Nephron progenitor cell (in vitro differentiated cells): Measurements from ENCODE around the gene TOLLIP.

Source experiments
- DNase-seq: peaks from one replicate; pipeline ENCODE4 v3.0.0; 2021
- H3K27ac Mint-ChIP-seq: 2 replicates; pipeline ENCODE4 v1.8.0; 2021; ENCODE audit warnings: mild to moderate bottlenecking, moderate library complexity, mixed read lengths
- H3K27me3 Mint-ChIP-seq: 2 replicates; pipeline ENCODE4 v1.8.0; 2021; ENCODE audit warnings: mild to moderate bottlenecking, low read depth, mixed read lengths; ENCODE audit not compliant: poor library complexity
- H3K36me3 Mint-ChIP-seq: 2 replicates; pipeline ENCODE4 v1.8.0; 2021; ENCODE audit warnings: low read depth, mixed read lengths
- H3K4me1 Mint-ChIP-seq: 2 replicates; pipeline ENCODE4 v1.8.0; 2021; ENCODE audit warnings: mixed read lengths
- H3K4me3 Mint-ChIP-seq: 2 replicates; pipeline ENCODE4 v1.8.0; 2021; ENCODE audit warnings: mild to moderate bottlenecking, moderate library complexity, mixed read lengths
- H3K9me3 Mint-ChIP-seq: 2 replicates; pipeline ENCODE4 v1.8.0; 2021; ENCODE audit warnings: mild to moderate bottlenecking, moderate library complexity, mixed read lengths
- CTCF ChIP-seq: fragments of 200-600 bp; sonication (generic); IDR thresholded peaks from 2 replicates; pipeline ENCODE4 v1.5.0; 2021; ENCODE audit warnings: antibody characterized with exemption

The TOLLIP gene

GRCh38 chr11:1335264-1335810 is 25.9 kb upstream of the TOLLIP start:
- DNase-seq: no peak
- peaks cover 4% of the 10 kb centered on the region for H3K36me3 Mint-ChIP-seq
- peak overlapping the region; percentile 71 for H3K4me3 Mint-ChIP-seq
- peaks cover 14% of the 10 kb centered on the region for H3K4me1 Mint-ChIP-seq
- TF ChIP-seq CTCF: no peak
- H3K27ac Mint-ChIP-seq: no peak overlapping the region
- H3K27me3 Mint-ChIP-seq: peaks cover 57% of the 10 kb centered on the region
- H3K9me3 Mint-ChIP-seq: peaks cover 42% of the 10 kb centered on the region

GRCh38 chr11:1333860-1334259 is 24.4 kb upstream of the TOLLIP start:
- Mint-ChIP-seq H3K36me3 (peaks cover 4% of the 10 kb centered on the region), H3K4me3 (no peak overlapping the region), H3K27ac (no peak overlapping the region), H3K4me1 (peaks cover 14% of the 10 kb centered on the region), H3K27me3 (peaks cover 61% of the 10 kb centered on the region), H3K9me3 (peaks cover 48% of the 10 kb centered on the region)
- DNase-seq: no peak
- no peak for TF ChIP-seq CTCF

GRCh38 chr11:1333091-1333772 is 23.8 kb upstream of the TOLLIP start:
- TF ChIP-seq CTCF: no peak

GRCh38 chr11:1330473-1330872 is 21.0 kb upstream of the TOLLIP start:
- Mint-ChIP-seq H3K4me3 (no peak overlapping the region), H3K4me1 (peaks cover 4% of the 10 kb centered on the region), H3K27me3 (peaks cover 58% of the 10 kb centered on the region), H3K27ac (no peak overlapping the region), H3K9me3 (peaks cover 69% of the 10 kb centered on the region), H3K36me3 (peaks cover 4% of the 10 kb centered on the region)
- TF ChIP-seq CTCF: no peak
- no peak for DNase-seq

More at GRCh38 chr11:1333091-1333772, 23.8 kb upstream of the TOLLIP start:
- Mint-ChIP-seq H3K4me1 (peaks cover 14% of the 10 kb centered on the region), H3K36me3 (peaks cover 4% of the 10 kb centered on the region), H3K9me3 (peaks cover 54% of the 10 kb centered on the region), H3K27ac (no peak overlapping the region), H3K27me3 (peaks cover 61% of the 10 kb centered on the region), H3K4me3 (no peak overlapping the region)
- no peak for DNase-seq

- Mint-ChIP-seq H3K4me3 (no peak overlapping the region), H3K36me3 (no peaks in the 10 kb centered on the region), H3K27me3 (peaks cover 48% of the 10 kb centered on the region), H3K27ac (no peak overlapping the region), H3K9me3 (peaks cover 39% of the 10 kb centered on the region), H3K4me1 (no peaks in the 10 kb centered on the region)
- no peak for TF ChIP-seq CTCF
- DNase-seq: no peak
Observed at GRCh38 chr11:1327064-1327460, 17.6 kb upstream of the TOLLIP start.
